CD14-positive monocyte (primary cell): Measurements from ENCODE around the gene NFS1. TPM values are rescaled to one million over a fixed set of nuclear protein-coding genes. Genes with fewer than 3 reads are reported as not detected.
A peak's percentile ranks its signal among the peaks of the same experiment; 100 is the strongest.

Source experiments
- DNase-seq, 3 donors: peaks; one replicate each; pipeline ENCODE4 v3.0.0-alpha.2; 2011 to 2022
- H2AFZ ChIP-seq: 2 replicates; pipeline ENCODE4 v1.6.0; 2012; ENCODE audit warnings: mild to moderate bottlenecking, low read depth, low read length, inconsistent platforms; ENCODE audit not compliant: insufficient read depth, poor library complexity, severe bottlenecking
- H3K27ac ChIP-seq, 2 donors: 1 replicate in 1 of 2; 2 replicates in 1 of 2; pipeline ENCODE4 v1.5.1; 2012 to 2013; ENCODE audit warnings: low read length in 2 of 2, control low read depth in 1 of 2, inconsistent platforms in 1 of 2, low read depth in 1 of 2, mild to moderate bottlenecking in 1 of 2
- H3K27me3 ChIP-seq, 2 donors: one replicate each; pipeline versions ENCODE4 v1.6.0 to v1.6.1; 2011 to 2013; ENCODE audit warnings: low read length in 2 of 2; ENCODE audit not compliant: control insufficient read depth in 2 of 2, insufficient read depth in 2 of 2
- H3K36me3 ChIP-seq, 2 donors: replicated peaks in 1 of 2; 1 replicate in 1 of 2; 2 replicates in 1 of 2; pipeline versions ENCODE4 v1.5.1 to v1.6.1; 2012 to 2013; ENCODE audit warnings: low read length in 2 of 2, control low read depth in 1 of 2, inconsistent platforms in 1 of 2, mild to moderate bottlenecking in 1 of 2; ENCODE audit not compliant: insufficient read depth in 2 of 2, control insufficient read depth in 1 of 2
- H3K4me1 ChIP-seq, 2 donors: 1 replicate in 1 of 2; 2 replicates in 1 of 2; pipeline versions ENCODE4 v1.5.1 to v1.6.1; 2012 to 2013; ENCODE audit warnings: low read length in 2 of 2, control low read depth in 1 of 2, inconsistent platforms in 1 of 2, mild to moderate bottlenecking in 1 of 2, moderate library complexity in 1 of 2; ENCODE audit not compliant: insufficient read depth in 2 of 2, control insufficient read depth in 1 of 2
- H3K4me2 ChIP-seq: replicated peaks from 2 replicates; pipeline ENCODE3; 2012; ENCODE audit warnings: low read length, moderate library complexity, mild to moderate bottlenecking; ENCODE audit not compliant: poor library complexity, severe bottlenecking; ENCODE audit errors: extremely low read depth
- H3K4me3 ChIP-seq, 3 experiments: fragments of 200-600 bp in 1 of 3; sonication (generic) in 1 of 3; replicated peaks in 1 of 3; 1 replicate in 2 of 3; 2 replicates in 1 of 3; pipeline ENCODE4 v1.5.1; 2011 to 2013; ENCODE audit warnings: low read length in 3 of 3, mild to moderate bottlenecking in 3 of 3, control low read depth in 2 of 3, low read depth in 2 of 3, inconsistent platforms in 1 of 3, moderate library complexity in 1 of 3
- H3K79me2 ChIP-seq: 2 replicates; pipeline ENCODE4 v1.6.0; 2012; ENCODE audit warnings: mild to moderate bottlenecking, control low read depth, inconsistent platforms, low read length, moderate library complexity; ENCODE audit not compliant: insufficient read depth
- H3K9ac ChIP-seq: 2 replicates; pipeline ENCODE4 v1.6.0; 2017; ENCODE audit warnings: low read length, mild to moderate bottlenecking; ENCODE audit not compliant: insufficient read depth, poor library complexity, severe bottlenecking
- H3K9me3 ChIP-seq, 2 donors: replicated peaks in 1 of 2; 1 replicate in 1 of 2; 2 replicates in 1 of 2; pipeline versions ENCODE4 v1.5.1 to v1.6.1; 2012 to 2013; ENCODE audit warnings: low read length in 2 of 2, control low read depth in 1 of 2; ENCODE audit not compliant: control insufficient read depth in 1 of 2, insufficient read depth in 1 of 2
- H4K20me1 ChIP-seq: 2 replicates; pipeline ENCODE4 v1.6.0; 2012; ENCODE audit warnings: mild to moderate bottlenecking, low read length, control low read depth, moderate library complexity; ENCODE audit not compliant: insufficient read depth
- H3K27ac Mint-ChIP-seq, 7 donors: one replicate each; pipeline ENCODE4 v1.8.0; 2020; ENCODE audit warnings: mild to moderate bottlenecking in 7 of 7, mixed read lengths in 7 of 7, moderate library complexity in 6 of 7, inconsistent platforms in 2 of 7
- H3K27me3 Mint-ChIP-seq, 3 donors: one replicate each; pipeline ENCODE4 v1.8.0; 2021 to 2022; ENCODE audit warnings: low read depth in 3 of 3, mild to moderate bottlenecking in 3 of 3, mixed read lengths in 3 of 3, moderate library complexity in 3 of 3, inconsistent platforms in 1 of 3
- H3K36me3 Mint-ChIP-seq, 2 donors: one replicate each; pipeline ENCODE4 v1.8.0; 2020; ENCODE audit warnings: mixed read lengths in 2 of 2, inconsistent platforms in 1 of 2, mild to moderate bottlenecking in 1 of 2
- H3K4me1 Mint-ChIP-seq: one replicate; pipeline ENCODE4 v1.8.0; 2020; ENCODE audit warnings: mild to moderate bottlenecking, mixed read lengths
- H3K4me3 Mint-ChIP-seq, 2 donors: one replicate each; pipeline ENCODE4 v1.8.0; 2020; ENCODE audit warnings: mild to moderate bottlenecking in 2 of 2, mixed read lengths in 2 of 2, moderate library complexity in 1 of 2
- H3K9me3 Mint-ChIP-seq, 7 donors: one replicate each; pipeline ENCODE4 v1.8.0; 2020 to 2022; ENCODE audit warnings: mixed read lengths in 7 of 7, mild to moderate bottlenecking in 6 of 7, moderate library complexity in 6 of 7, inconsistent platforms in 2 of 7
- CTCF ChIP-seq: fragments of 200-600 bp; IDR thresholded peaks from one replicate; pipeline ENCODE4 v1.8.0; 2022; ENCODE audit warnings: antibody characterized with exemption, mild to moderate bottlenecking
- WGBS: methylation state at CpG from one replicate; pipeline ENCODE4 v1.1.5; 2013; ENCODE audit warnings: missing lambda C conversion rate; ENCODE audit not compliant: insufficient coverage; 5-methylcytosine and 5-hydroxymethylcytosine counted together
- intact Hi-C, 2 donors: fragments of 100-400 bp; cut with micrococcal nuclease; formaldehyde crosslinking; loops; one replicate each; pipeline versions ENCODE4 v1.15.0 to v1.15.1; 2023
- polyA plus RNA-seq, 3 donors: library from polyadenylated mRNA; depleted of rRNA in 1 of 3; unstranded in 2 of 3; stranded (reverse) in 1 of 3; fragments of 300-500 nt in 2 of 3; fragments of >200 nt in 1 of 3; fragmentation: Illumina TruSeq in 2 of 3; gene quantifications; 1 replicate in 2 of 3; 2 replicates in 1 of 3; pipeline ENCODE4 v1.2.3, GENCODE V29; 2012 to 2021

Gene NFS1
- polyA plus RNA-seq, 3 donors, result 18.1 to 21.4 (median 19.2) TPM

GRCh38 chr20:35704514-35705261, 5.5 kb upstream of the NFS1 start:
- H3K27ac ChIP-seq, result no peak overlapping the region
- no peak overlapping the region for H3K4me2 ChIP-seq
- peaks cover 65 to 70% of the 10 kb centered on the region in 2 donors for H3K36me3 Mint-ChIP-seq
- intact Hi-C loops, result loop anchor here in 1 of 2 donors (5.0 kb wide), 1 partner anchor 33 kb away; no protein-coding TSS in a partner anchor
- H3K9me3 ChIP-seq, result no peaks in the 10 kb centered on the region
- peaks cover 58% of the 10 kb centered on the region for H3K79me2 ChIP-seq
- H3K4me1 ChIP-seq, result peaks cover 12 to 13% of the 10 kb centered on the region in 2 donors
- H3K4me1 Mint-ChIP-seq, result peaks cover 14% of the 10 kb centered on the region
- H3K4me3 ChIP-seq, result no peak overlapping the region
- H3K27me3 Mint-ChIP-seq, result peaks cover 0 to 2% (median 0%) of the 10 kb centered on the region in 3 donors
- H3K27me3 ChIP-seq, result no peaks in the 10 kb centered on the region
- no CpG with 5 or more reads among the region's 5 CpGs for WGBS
- H2AFZ ChIP-seq, result no peak overlapping the region
- no peak overlapping the region for H3K27ac Mint-ChIP-seq
- H3K36me3 ChIP-seq, result peaks cover 74 to 82% of the 10 kb centered on the region in 2 donors
- H3K4me3 Mint-ChIP-seq, result no peak overlapping the region
- TF ChIP-seq CTCF, result no peak
- no peak overlapping the region for H3K9ac ChIP-seq
- no peaks in the 10 kb centered on the region for H3K9me3 Mint-ChIP-seq
- DNase-seq, result no peak
- peaks cover 96% of the 10 kb centered on the region for H4K20me1 ChIP-seq

- Histone ChIP-seq H4K20me1 (peaks cover 80% of the 10 kb centered on the region), H3K36me3 (peaks cover 59 to 66% of the 10 kb centered on the region in 2 donors), H2AFZ (no peak overlapping the region), H3K27ac (peak overlapping the region in 1 of 2 donors; percentile 16), H3K27me3 (no peaks in the 10 kb centered on the region), H3K9me3 (no peaks in the 10 kb centered on the region), H3K4me3 (no peak overlapping the region), H3K9ac (no peak overlapping the region), H3K79me2 (peaks cover 57% of the 10 kb centered on the region), H3K4me2 (no peak overlapping the region), H3K4me1 (peaks cover 19 to 24% of the 10 kb centered on the region in 2 donors)
- no CpG with 5 or more reads among the region's 4 CpGs for WGBS
- peak overlapping the region in 2 of 7 donors; percentile 24 to 59 for H3K27ac Mint-ChIP-seq
- intact Hi-C loops, result loop anchor here in 1 of 2 donors (5.0 kb wide), 1 partner anchor 34 kb away; no protein-coding TSS in a partner anchor
- TF ChIP-seq CTCF, result no peak
- H3K9me3 Mint-ChIP-seq, result no peaks in the 10 kb centered on the region
- no peak for DNase-seq
- H3K36me3 Mint-ChIP-seq, result peaks cover 56 to 60% of the 10 kb centered on the region in 2 donors
- no peak overlapping the region for H3K4me3 Mint-ChIP-seq
- H3K27me3 Mint-ChIP-seq, result peaks cover 0 to 4% (median 3%) of the 10 kb centered on the region in 3 donors
- peaks cover 23% of the 10 kb centered on the region for H3K4me1 Mint-ChIP-seq
Measured at GRCh38 chr20:35702824-35703695, 3.9 kb upstream of the NFS1 start.
